ENCODE data around the gene RIT1.

- no peak for TF ChIP-seq CTCF (conservative IDR thresholded peaks at IDR 0.05; ENCODE audit: low read length)
- no peak for TF ChIP-seq EZH2phosphoT487 (IDR thresholded peaks at IDR 0.05; ENCODE audit: borderline replicate concordance)
Measured at GRCh38 chr1:155929057-155929456, 17.9 kb upstream of the RIT1 start.
